ENCODE results near the gene CRBN.

- no peak for TF ChIP-seq POLR2A (IDR thresholded peaks at IDR 0.05)
- no peak for TF ChIP-seq CTCF (IDR thresholded peaks at IDR 0.05)
Observed at GRCh38 chr3:3221528-3221927, 42.0 kb upstream of the CRBN start.
